B cell (primary cell): Measurements from ENCODE around the gene FAM114A2. TPM values are rescaled to one million over a fixed set of nuclear protein-coding genes. Genes with fewer than 3 reads are reported as not detected.

Experiments
- ATAC-seq: fragments of 200-7000 bp; cut with Tn5 transposase; one replicate; pipeline ENCODE4 v1.10.0; 2021; ENCODE audit warnings: low read depth, mild to moderate bottlenecking, moderate number of reproducible peaks, moderate library complexity
- CTCF ChIA-PET: fragments of 350-600 bp; sonication (Branson Sonifier 250); formaldehyde crosslinking; loops from one replicate; lab custom pipeline; 2021; ENCODE audit warnings: antibody characterized with exemption, inconsistent platforms; lab: Charles Lee
- POLR2A ChIA-PET: fragments of 350-600 bp; sonication (Branson Sonifier 250); formaldehyde crosslinking; loops from one replicate; lab custom pipeline; 2021; ENCODE audit warnings: antibody characterized with exemption; lab: Charles Lee
- DNase-seq: peaks from one replicate; pipeline ENCODE4 v3.0.0; 2013
- H2AFZ ChIP-seq: 2 replicates; pipeline ENCODE4 v1.6.1; 2012; ENCODE audit warnings: mild to moderate bottlenecking, low read depth, low read length; ENCODE audit not compliant: insufficient read depth, poor library complexity, severe bottlenecking
- H3K27ac ChIP-seq, 2 donors: 1 replicate in 1 of 2; 2 replicates in 1 of 2; pipeline ENCODE4 v1.5.1; 2012 to 2013; ENCODE audit warnings: low read length in 2 of 2, mild to moderate bottlenecking in 2 of 2, moderate library complexity in 1 of 2
- H3K27me3 ChIP-seq, 4 experiments: fragments of 200-600 bp in 1 of 4; sonication (generic) in 1 of 4; replicated peaks in 1 of 4; 1 replicate in 2 of 4; 2 replicates in 2 of 4; pipeline versions ENCODE4 v1.6.1 to v1.7.0; 2013 to 2016; ENCODE audit warnings: low read length in 3 of 4, mild to moderate bottlenecking in 2 of 4, mixed read lengths in 1 of 4, moderate library complexity in 1 of 4; ENCODE audit not compliant: insufficient read depth in 4 of 4, control insufficient read depth in 3 of 4; ENCODE audit errors: control extremely low read depth in 1 of 4
- H3K36me3 ChIP-seq, 2 experiments: replicated peaks in 1 of 2; 1 replicate in 1 of 2; 2 replicates in 1 of 2; pipeline versions ENCODE4 v1.6.1 to v1.7.1; 2013; ENCODE audit warnings: low read length in 1 of 2; ENCODE audit not compliant: insufficient read depth in 2 of 2, control insufficient read depth in 1 of 2; ENCODE audit errors: control extremely low read depth in 1 of 2, extremely low read depth in 1 of 2
- H3K4me1 ChIP-seq, 2 donors: fragments of 200-600 bp in 1 of 2; sonication (generic) in 1 of 2; 1 replicate in 1 of 2; 2 replicates in 1 of 2; pipeline versions ENCODE4 v1.5.1 to v1.6.1; 2013 to 2017; ENCODE audit warnings: low read length in 2 of 2; ENCODE audit not compliant: control insufficient read depth in 2 of 2, insufficient read depth in 2 of 2
- H3K4me2 ChIP-seq: replicated peaks from 2 replicates; pipeline ENCODE3; 2012; ENCODE audit warnings: mild to moderate bottlenecking, low read depth, low read length; ENCODE audit not compliant: poor library complexity, severe bottlenecking
- H3K4me3 ChIP-seq, 5 experiments: fragments of 200-600 bp in 1 of 5; sonication (generic) in 1 of 5; 1 replicate in 3 of 5; 2 replicates in 2 of 5; pipeline versions ENCODE4 v1.5.1 to v1.7.0; 2011 to 2016; ENCODE audit warnings: low read length in 4 of 5, mild to moderate bottlenecking in 4 of 5, low read depth in 2 of 5, control low read depth in 1 of 5, moderate library complexity in 1 of 5; ENCODE audit not compliant: insufficient read depth in 1 of 5; ENCODE audit errors: control extremely low read depth in 1 of 5, extremely low read depth in 1 of 5
- H3K79me2 ChIP-seq: fragments of 200-600 bp; sonication (generic); one replicate; pipeline ENCODE4 v1.6.0; 2016; ENCODE audit warnings: low read length; ENCODE audit not compliant: control insufficient read depth, insufficient read depth
- H3K9ac ChIP-seq: fragments of 200-600 bp; sonication (generic); 2 replicates; pipeline ENCODE4 v1.6.1; 2017; ENCODE audit warnings: mild to moderate bottlenecking, low read length, moderate library complexity
- H3K9me3 ChIP-seq, 3 donors: one replicate each; pipeline versions ENCODE4 v1.6.1 to v1.7.1; 2013; ENCODE audit warnings: low read length in 2 of 3; ENCODE audit not compliant: control insufficient read depth in 2 of 3, insufficient read depth in 1 of 3; ENCODE audit errors: control extremely low read depth in 1 of 3
- H4K20me1 ChIP-seq: 2 replicates; pipeline ENCODE4 v1.6.0; 2012; ENCODE audit warnings: mild to moderate bottlenecking, low read length; ENCODE audit not compliant: insufficient read depth, control insufficient read depth, poor library complexity, severe bottlenecking
- H3K27ac Mint-ChIP-seq: one replicate; pipeline ENCODE4 v1.8.0; 2021; ENCODE audit warnings: mixed read lengths
- H3K27me3 Mint-ChIP-seq: one replicate; pipeline ENCODE4 v1.8.0; 2021; ENCODE audit warnings: mixed read lengths
- H3K4me1 Mint-ChIP-seq: one replicate; pipeline ENCODE4 v1.8.0; 2021; ENCODE audit warnings: mixed read lengths
- H3K4me3 Mint-ChIP-seq: one replicate; pipeline ENCODE4 v1.8.0; 2021; ENCODE audit warnings: mixed read lengths
- H3K9me3 Mint-ChIP-seq: one replicate; pipeline ENCODE4 v1.8.0; 2022; ENCODE audit warnings: mixed read lengths; ENCODE audit not compliant: insufficient read depth
- EZH2 ChIP-seq: IDR thresholded peaks from 2 replicates; pipeline ENCODE4 v1.6.1; 2012; ENCODE audit warnings: borderline replicate concordance, low read depth, mild to moderate bottlenecking, moderate library complexity, low read length; ENCODE audit not compliant: insufficient read depth, poor library complexity, severe bottlenecking
- WGBS: methylation state at CpG from one replicate; pipeline ENCODE4 v1.1.5; 2013; ENCODE audit warnings: missing lambda C conversion rate; ENCODE audit not compliant: insufficient coverage; 5-methylcytosine and 5-hydroxymethylcytosine counted together
- intact Hi-C: fragments of 100-400 bp; cut with micrococcal nuclease; formaldehyde crosslinking; loops from one replicate; pipeline ENCODE4 v1.10.0; 2022
- polyA plus RNA-seq: library from polyadenylated mRNA; depleted of rRNA; stranded (reverse); fragments of >200 nt; gene quantifications from 2 replicates; pipeline ENCODE4 v1.2.3, GENCODE V29; 2012
- total RNA-seq, 2 donors: library from RNA; stranded (reverse); fragments of 120-200 nt in 1 of 2; gene quantifications; 1 replicate in 1 of 2; 2 replicates in 1 of 2; pipeline versions ENCODE4 v1.2.3 to v1.2.4, GENCODE V29; 2013 to 2022
- TF ChIP-seq, protein P1 (sequence below): fragments of 200-600 bp; IDR thresholded peaks from one replicate; pipeline ENCODE4 v1.8.0; 2022; ENCODE audit warnings: antibody characterized with exemption, mild to moderate bottlenecking

The FAM114A2 gene
- total and polyA plus RNA-seq, 2 donors (not counting 1 experiment from before 2014, with no cell fraction given) = 6.0 to 34.2 TPM

DNA sequence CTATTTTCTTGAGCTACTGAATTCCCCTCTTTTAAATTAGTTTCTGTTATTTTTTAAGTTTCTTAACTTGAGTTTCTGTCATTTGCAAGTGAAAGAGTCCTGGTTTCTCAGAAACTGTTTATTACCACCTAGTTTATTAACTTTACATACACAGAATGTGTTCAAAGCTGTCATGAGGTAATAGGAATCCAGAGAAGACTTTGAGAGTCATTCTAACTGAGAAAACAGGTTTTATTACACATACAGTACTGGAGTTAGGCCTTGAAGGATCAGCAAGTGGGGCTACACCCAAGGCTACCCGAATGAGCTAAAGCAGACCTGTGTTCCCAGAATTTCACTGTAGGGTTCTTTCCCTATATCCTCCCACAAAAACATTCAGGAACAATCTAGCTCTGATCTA is 33.1 kb downstream of the FAM114A2 start:
- Mint-ChIP-seq H3K9me3 (no peaks in the 10 kb centered on the region), H3K27me3 (no peaks in the 10 kb centered on the region), H3K4me3 (no peak overlapping the region), H3K4me1 (no peaks in the 10 kb centered on the region), H3K27ac (no peak overlapping the region)
- peaks cover 0 to 6% of the 10 kb centered on the region in 2 experiments for H3K36me3 ChIP-seq
- no peak overlapping the region for H3K27ac ChIP-seq
- intact Hi-C loops = no loop called here
- no peaks in the 10 kb centered on the region for H3K79me2 ChIP-seq
- ChIA-PET CTCF (interaction anchor here (1.2 kb wide), 1 partner anchor 28 kb away, joined by 3 read pairs; no protein-coding TSS in a partner anchor), POLR2A (no interaction called here)
- no peaks in the 10 kb centered on the region for H4K20me1 ChIP-seq
- no peak overlapping the region for H3K4me2 ChIP-seq
- TF ChIP-seq EZH2 = no peak
- TF ChIP-seq, protein P1, sequence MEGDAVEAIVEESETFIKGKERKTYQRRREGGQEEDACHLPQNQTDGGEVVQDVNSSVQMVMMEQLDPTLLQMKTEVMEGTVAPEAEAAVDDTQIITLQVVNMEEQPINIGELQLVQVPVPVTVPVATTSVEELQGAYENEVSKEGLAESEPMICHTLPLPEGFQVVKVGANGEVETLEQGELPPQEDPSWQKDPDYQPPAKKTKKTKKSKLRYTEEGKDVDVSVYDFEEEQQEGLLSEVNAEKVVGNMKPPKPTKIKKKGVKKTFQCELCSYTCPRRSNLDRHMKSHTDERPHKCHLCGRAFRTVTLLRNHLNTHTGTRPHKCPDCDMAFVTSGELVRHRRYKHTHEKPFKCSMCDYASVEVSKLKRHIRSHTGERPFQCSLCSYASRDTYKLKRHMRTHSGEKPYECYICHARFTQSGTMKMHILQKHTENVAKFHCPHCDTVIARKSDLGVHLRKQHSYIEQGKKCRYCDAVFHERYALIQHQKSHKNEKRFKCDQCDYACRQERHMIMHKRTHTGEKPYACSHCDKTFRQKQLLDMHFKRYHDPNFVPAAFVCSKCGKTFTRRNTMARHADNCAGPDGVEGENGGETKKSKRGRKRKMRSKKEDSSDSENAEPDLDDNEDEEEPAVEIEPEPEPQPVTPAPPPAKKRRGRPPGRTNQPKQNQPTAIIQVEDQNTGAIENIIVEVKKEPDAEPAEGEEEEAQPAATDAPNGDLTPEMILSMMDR = no peak
- H3K9ac ChIP-seq = no peak overlapping the region
- DNase-seq (no peak), ATAC-seq (no peak)
- no peaks in the 10 kb centered on the region for H3K4me1 ChIP-seq
- WGBS = 100% methylated on average over 1 of the region's 1 CpG
- no peak overlapping the region for H3K4me3 ChIP-seq
- H3K27me3 ChIP-seq = no peaks in the 10 kb centered on the region
- H2AFZ ChIP-seq = no peak overlapping the region
- no peaks in the 10 kb centered on the region for H3K9me3 ChIP-seq

DNA sequence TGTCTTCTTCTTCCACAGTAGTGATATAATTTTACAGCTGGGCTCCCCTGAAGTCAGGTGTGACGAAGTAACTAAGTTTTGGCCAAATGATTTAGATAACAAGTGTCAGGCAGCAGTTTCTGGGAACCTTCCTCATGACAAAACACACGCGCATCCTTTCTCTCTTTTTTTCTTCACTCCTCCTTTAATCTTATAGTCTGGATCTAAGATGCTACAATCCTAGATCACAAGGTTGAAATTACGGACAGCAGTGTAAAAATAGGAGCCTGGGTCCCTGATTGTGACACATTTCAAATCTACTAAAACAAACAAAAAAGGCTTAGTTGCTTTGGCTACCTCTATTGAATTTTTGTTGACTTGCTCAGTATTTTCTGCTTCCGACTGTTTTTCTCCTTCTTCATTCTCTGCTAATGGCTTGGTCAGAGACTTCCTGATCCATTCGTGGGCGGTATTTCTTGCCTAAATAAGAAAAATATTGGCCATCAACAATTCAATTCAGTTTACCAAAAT is 36.1 kb downstream of the FAM114A2 start:
- DNase-seq (no peak), ATAC-seq (no peak)
- Histone ChIP-seq H3K4me1 (no peaks in the 10 kb centered on the region), H3K36me3 (peaks cover 0 to 5% of the 10 kb centered on the region in 2 experiments), H3K9me3 (no peaks in the 10 kb centered on the region), H3K27me3 (no peaks in the 10 kb centered on the region), H3K4me3 (no peak overlapping the region), H4K20me1 (no peaks in the 10 kb centered on the region), H3K9ac (no peak overlapping the region), H3K4me2 (no peak overlapping the region), H3K79me2 (no peaks in the 10 kb centered on the region), H2AFZ (no peak overlapping the region), H3K27ac (no peak overlapping the region)
- no peak overlapping the region for H3K27ac Mint-ChIP-seq
- intact Hi-C loops = no loop called here
- H3K4me1 Mint-ChIP-seq = no peaks in the 10 kb centered on the region
- 93% methylated on average over 6 of the region's 7 CpGs for WGBS
- CTCF ChIA-PET = interaction anchor here (0.6 kb wide), 2 partner anchors 22 to 28 kb away, joined by 3 read pairs; no protein-coding TSS in a partner anchor
- no peaks in the 10 kb centered on the region for H3K27me3 Mint-ChIP-seq
- no peak overlapping the region for H3K4me3 Mint-ChIP-seq
- POLR2A ChIA-PET = no interaction called here
- TF ChIP-seq EZH2 = no peak
- TF ChIP-seq, protein P1 = no peak
- peaks cover 2% of the 10 kb centered on the region for H3K9me3 Mint-ChIP-seq
